ENCODE measurements around the gene YPEL1. TPM values are rescaled to one million over a fixed set of nuclear protein-coding genes. Genes with fewer than 3 reads are reported as not detected.

The YPEL1 gene
- total and polyA plus RNA-seq, 2 of the 8 experiments (the other 6 are each of a cell fraction or from before 2014, with no cell fraction given), result 6.0 to 6.7 TPM

GRCh38 chr22:21719024-21719423, 16.6 kb downstream of the YPEL1 start (continued):
- TF ChIP-seq JUND (IDR thresholded peaks at IDR 0.05; ENCODE audit: low read length) (no peak), RFX5 (IDR thresholded peaks at IDR 0.05; ENCODE audit: borderline replicate concordance, low read depth, low read length) (no peak), CEBPB (IDR thresholded peaks at IDR 0.05; ENCODE audit: low read depth, low read length) (no peak), GABPA (IDR thresholded peaks at IDR 0.05; ENCODE audit: borderline replicate concordance, insufficient read depth, low read length) (no peak)

Measured in H1 (cell line).